ENCODE measurements around the gene ARHGAP31.

DNA sequence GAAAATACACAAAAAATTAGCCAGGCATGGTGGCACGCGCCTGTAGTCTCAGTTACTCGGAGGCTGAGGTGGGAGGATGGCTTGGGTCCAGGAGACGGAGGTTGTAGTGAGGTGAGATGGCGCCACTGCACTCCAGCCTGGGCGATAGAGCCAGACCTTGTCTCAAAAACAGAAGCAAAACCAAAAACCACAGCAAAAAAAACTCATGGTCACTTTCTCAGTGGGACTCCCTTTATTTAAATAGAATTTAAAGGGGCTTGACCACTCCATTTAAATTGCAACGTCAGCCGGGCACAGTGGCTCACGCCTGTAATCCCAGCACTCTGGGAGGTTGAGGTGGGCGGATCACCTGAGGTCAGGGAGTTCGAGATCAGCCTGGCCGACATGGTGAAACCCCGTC is 32.8 kb downstream of the ARHGAP31 start:
- TF ChIP-seq, protein P1, sequence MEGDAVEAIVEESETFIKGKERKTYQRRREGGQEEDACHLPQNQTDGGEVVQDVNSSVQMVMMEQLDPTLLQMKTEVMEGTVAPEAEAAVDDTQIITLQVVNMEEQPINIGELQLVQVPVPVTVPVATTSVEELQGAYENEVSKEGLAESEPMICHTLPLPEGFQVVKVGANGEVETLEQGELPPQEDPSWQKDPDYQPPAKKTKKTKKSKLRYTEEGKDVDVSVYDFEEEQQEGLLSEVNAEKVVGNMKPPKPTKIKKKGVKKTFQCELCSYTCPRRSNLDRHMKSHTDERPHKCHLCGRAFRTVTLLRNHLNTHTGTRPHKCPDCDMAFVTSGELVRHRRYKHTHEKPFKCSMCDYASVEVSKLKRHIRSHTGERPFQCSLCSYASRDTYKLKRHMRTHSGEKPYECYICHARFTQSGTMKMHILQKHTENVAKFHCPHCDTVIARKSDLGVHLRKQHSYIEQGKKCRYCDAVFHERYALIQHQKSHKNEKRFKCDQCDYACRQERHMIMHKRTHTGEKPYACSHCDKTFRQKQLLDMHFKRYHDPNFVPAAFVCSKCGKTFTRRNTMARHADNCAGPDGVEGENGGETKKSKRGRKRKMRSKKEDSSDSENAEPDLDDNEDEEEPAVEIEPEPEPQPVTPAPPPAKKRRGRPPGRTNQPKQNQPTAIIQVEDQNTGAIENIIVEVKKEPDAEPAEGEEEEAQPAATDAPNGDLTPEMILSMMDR (IDR thresholded peaks at IDR 0.05 in 2 of 3, conservative IDR thresholded peaks at IDR 0.05 in 1 of 3; ENCODE audit: control insufficient read depth in 2 of 3, extremely low read depth in 1 of 3, insufficient read depth in 1 of 3, low read depth in 3 of 3, low read length in 3 of 3): no peak
- TF ChIP-seq, protein P2, sequence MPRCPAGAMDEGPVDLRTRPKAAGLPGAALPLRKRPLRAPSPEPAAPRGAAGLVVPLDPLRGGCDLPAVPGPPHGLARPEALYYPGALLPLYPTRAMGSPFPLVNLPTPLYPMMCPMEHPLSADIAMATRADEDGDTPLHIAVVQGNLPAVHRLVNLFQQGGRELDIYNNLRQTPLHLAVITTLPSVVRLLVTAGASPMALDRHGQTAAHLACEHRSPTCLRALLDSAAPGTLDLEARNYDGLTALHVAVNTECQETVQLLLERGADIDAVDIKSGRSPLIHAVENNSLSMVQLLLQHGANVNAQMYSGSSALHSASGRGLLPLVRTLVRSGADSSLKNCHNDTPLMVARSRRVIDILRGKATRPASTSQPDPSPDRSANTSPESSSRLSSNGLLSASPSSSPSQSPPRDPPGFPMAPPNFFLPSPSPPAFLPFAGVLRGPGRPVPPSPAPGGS (IDR thresholded peaks at IDR 0.05; ENCODE audit: borderline replicate concordance, insufficient read depth, low read depth, low read length, poor library complexity, severe bottlenecking): no peak
- no peak for TF ChIP-seq KDM1A (IDR thresholded peaks at IDR 0.05; ENCODE audit: borderline replicate concordance)
- TF ChIP-seq, protein P3, sequence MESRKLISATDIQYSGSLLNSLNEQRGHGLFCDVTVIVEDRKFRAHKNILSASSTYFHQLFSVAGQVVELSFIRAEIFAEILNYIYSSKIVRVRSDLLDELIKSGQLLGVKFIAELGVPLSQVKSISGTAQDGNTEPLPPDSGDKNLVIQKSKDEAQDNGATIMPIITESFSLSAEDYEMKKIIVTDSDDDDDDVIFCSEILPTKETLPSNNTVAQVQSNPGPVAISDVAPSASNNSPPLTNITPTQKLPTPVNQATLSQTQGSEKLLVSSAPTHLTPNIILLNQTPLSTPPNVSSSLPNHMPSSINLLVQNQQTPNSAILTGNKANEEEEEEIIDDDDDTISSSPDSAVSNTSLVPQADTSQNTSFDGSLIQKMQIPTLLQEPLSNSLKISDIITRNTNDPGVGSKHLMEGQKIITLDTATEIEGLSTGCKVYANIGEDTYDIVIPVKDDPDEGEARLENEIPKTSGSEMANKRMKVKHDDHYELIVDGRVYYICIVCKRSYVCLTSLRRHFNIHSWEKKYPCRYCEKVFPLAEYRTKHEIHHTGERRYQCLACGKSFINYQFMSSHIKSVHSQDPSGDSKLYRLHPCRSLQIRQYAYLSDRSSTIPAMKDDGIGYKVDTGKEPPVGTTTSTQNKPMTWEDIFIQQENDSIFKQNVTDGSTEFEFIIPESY (IDR thresholded peaks at IDR 0.05): no peak
- TF ChIP-seq, protein P4, sequence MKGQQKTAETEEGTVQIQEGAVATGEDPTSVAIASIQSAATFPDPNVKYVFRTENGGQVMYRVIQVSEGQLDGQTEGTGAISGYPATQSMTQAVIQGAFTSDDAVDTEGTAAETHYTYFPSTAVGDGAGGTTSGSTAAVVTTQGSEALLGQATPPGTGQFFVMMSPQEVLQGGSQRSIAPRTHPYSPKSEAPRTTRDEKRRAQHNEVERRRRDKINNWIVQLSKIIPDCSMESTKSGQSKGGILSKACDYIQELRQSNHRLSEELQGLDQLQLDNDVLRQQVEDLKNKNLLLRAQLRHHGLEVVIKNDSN (IDR thresholded peaks at IDR 0.05; ENCODE audit: borderline replicate concordance, extremely low read length, insufficient read depth, low read depth, low read length): no peak
- TF ChIP-seq POLR2A (IDR thresholded peaks at IDR 0.05; ENCODE audit: low read depth, low read length): no peak
- TF ChIP-seq CHD2 (IDR thresholded peaks at IDR 0.05; ENCODE audit: borderline replicate concordance, low read depth, low read length): no peak
- TF ChIP-seq, protein P5, sequence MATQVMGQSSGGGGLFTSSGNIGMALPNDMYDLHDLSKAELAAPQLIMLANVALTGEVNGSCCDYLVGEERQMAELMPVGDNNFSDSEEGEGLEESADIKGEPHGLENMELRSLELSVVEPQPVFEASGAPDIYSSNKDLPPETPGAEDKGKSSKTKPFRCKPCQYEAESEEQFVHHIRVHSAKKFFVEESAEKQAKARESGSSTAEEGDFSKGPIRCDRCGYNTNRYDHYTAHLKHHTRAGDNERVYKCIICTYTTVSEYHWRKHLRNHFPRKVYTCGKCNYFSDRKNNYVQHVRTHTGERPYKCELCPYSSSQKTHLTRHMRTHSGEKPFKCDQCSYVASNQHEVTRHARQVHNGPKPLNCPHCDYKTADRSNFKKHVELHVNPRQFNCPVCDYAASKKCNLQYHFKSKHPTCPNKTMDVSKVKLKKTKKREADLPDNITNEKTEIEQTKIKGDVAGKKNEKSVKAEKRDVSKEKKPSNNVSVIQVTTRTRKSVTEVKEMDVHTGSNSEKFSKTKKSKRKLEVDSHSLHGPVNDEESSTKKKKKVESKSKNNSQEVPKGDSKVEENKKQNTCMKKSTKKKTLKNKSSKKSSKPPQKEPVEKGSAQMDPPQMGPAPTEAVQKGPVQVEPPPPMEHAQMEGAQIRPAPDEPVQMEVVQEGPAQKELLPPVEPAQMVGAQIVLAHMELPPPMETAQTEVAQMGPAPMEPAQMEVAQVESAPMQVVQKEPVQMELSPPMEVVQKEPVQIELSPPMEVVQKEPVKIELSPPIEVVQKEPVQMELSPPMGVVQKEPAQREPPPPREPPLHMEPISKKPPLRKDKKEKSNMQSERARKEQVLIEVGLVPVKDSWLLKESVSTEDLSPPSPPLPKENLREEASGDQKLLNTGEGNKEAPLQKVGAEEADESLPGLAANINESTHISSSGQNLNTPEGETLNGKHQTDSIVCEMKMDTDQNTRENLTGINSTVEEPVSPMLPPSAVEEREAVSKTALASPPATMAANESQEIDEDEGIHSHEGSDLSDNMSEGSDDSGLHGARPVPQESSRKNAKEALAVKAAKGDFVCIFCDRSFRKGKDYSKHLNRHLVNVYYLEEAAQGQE (IDR thresholded peaks at IDR 0.05; ENCODE audit: low read depth, low read length): no peak
- TF ChIP-seq, protein P6, sequence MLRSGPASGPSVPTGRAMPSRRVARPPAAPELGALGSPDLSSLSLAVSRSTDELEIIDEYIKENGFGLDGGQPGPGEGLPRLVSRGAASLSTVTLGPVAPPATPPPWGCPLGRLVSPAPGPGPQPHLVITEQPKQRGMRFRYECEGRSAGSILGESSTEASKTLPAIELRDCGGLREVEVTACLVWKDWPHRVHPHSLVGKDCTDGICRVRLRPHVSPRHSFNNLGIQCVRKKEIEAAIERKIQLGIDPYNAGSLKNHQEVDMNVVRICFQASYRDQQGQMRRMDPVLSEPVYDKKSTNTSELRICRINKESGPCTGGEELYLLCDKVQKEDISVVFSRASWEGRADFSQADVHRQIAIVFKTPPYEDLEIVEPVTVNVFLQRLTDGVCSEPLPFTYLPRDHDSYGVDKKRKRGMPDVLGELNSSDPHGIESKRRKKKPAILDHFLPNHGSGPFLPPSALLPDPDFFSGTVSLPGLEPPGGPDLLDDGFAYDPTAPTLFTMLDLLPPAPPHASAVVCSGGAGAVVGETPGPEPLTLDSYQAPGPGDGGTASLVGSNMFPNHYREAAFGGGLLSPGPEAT (IDR thresholded peaks at IDR 0.05; ENCODE audit: low read depth): no peak
- TF ChIP-seq SMC3 (IDR thresholded peaks at IDR 0.05; ENCODE audit: borderline replicate concordance, low read length): no peak
- no peak for TF ChIP-seq EP300 (IDR thresholded peaks at IDR 0.05; ENCODE audit: borderline replicate concordance in 1 of 2, control insufficient read depth in 1 of 2, low read depth in 2 of 2, low read length in 2 of 2)
- TF ChIP-seq EZH2 (IDR thresholded peaks at IDR 0.05; ENCODE audit: borderline replicate concordance, control insufficient read depth, low read depth, low read length): no peak
- no peak for TF ChIP-seq SRF (IDR thresholded peaks at IDR 0.05; ENCODE audit: low read depth in 2 of 2, low read length in 2 of 2)
